ENCODE measurements around the gene PLIN4. TPM values are rescaled to one million over a fixed set of nuclear protein-coding genes. Genes with fewer than 3 reads are reported as not detected.

The PLIN4 gene
- total RNA-seq, 2 experiments from 2014 or later: 0.13 to 0.32 TPM

DNA sequence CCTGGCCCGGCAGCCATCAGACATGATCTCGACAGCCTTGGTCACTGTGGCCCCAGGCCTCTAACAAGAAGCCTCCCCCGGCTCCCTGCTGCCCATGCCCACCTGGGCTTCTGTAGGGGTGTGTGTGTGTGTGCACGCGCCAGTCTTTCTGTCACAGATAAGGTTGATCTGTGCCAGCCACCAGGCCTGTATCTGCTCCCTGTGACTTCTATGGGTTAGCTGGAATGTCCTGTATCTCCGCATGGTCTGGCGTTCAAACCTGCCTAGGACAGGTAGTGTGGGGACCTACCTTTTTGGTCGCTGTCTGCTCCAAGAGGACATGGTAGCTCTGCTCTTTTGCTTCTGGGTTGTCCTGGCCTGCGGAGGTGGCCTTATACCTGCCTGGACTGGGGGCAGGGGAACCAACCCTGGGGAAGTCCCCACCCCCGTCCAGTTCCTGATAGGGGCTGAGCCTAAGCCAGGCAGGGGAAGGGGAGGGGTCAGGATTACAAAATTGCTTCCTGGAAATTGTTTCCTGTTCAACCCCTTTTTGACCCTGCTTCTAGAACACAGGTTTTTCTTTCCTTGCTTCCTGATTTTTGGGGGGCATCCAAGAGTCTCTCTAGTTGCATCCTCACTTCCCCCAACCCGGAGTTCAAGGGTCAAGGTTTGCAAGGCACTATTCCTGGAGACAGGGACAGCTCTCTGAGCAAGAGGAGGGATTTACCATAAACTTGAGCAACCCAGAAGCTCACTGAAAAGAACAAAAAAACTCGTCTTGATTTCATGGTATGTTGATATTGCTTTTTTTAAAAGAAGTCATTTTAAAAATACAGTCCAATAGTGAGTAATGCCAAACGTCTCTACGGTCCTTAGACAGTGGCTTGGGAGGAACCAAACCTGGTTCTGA is 21.7 kb upstream of the PLIN4 start, which contains the start of gene LRG1:
TSS of gene LRG1 (minus strand) at position 344 of the 889 bp plus-strand sequence. CDS start at position 321, 23 bp downstream.
- ChIA-PET CTCF (ENCODE audit: unreplicated experiment) (no interaction called here), POLR2A (interaction anchor here (0.6 to 1.6 kb wide), 4 partner anchors 11 to 1495 kb away, joined by 3 read pairs; no protein-coding TSS in a partner anchor)
- peaks cover 16% of the 10 kb centered on the region for H3K4me1 ChIP-seq (ENCODE audit: insufficient read depth, low read length, poor library complexity, severe bottlenecking)
- peak; percentile 50 for DNase-seq (ENCODE audit: low spot score)
- intact Hi-C loops (cut with micrococcal nuclease; ENCODE audit: unreplicated experiment): no loop called here
- TF ChIP-seq EZH2phosphoT487 (IDR thresholded peaks at IDR 0.05; ENCODE audit: borderline replicate concordance, low read depth, low read length): no peak
- no peak for TF ChIP-seq CTCF (conservative IDR thresholded peaks at IDR 0.05; ENCODE audit: low read length)
- no peaks in the 10 kb centered on the region for H3K9me2 ChIP-seq (ENCODE audit: insufficient read depth, low read length)
- H3K36me3 ChIP-seq (ENCODE audit: insufficient read depth, low read length): no peaks in the 10 kb centered on the region
- peak within 1 kb of the TSS; percentile 54 for H3K4me2 ChIP-seq (ENCODE audit: low read length)
- H3K4me3 ChIP-seq (ENCODE audit: low read depth, low read length, poor library complexity, severe bottlenecking): peak within 1 kb of the TSS; percentile 50
- TSS peak; percentile 92 for BruUV-seq (replicated peaks)
- H2AFZ ChIP-seq (ENCODE audit: low read length): peak within 1 kb of the TSS; percentile 97
- peaks cover 4% of the 10 kb centered on the region; the same call in 1 of the 2 replicates for H3K9me3 ChIP-seq (ENCODE audit: low read length)
- H3K79me2 ChIP-seq (ENCODE audit: insufficient read depth, low read depth, low read length): no peaks in the 10 kb centered on the region
- no peak within 1 kb of the TSS for H3K27ac ChIP-seq (ENCODE audit: low read depth, low read length, poor library complexity, severe bottlenecking)
- no peaks in the 10 kb centered on the region for H4K20me1 ChIP-seq (ENCODE audit: insufficient read depth, low read length)

GRCh38 chr19:4539169-4539692 is 20.9 kb upstream of the PLIN4 start:
- H3K9me2 ChIP-seq (ENCODE audit: insufficient read depth, low read length): no peaks in the 10 kb centered on the region
- no TSS peak for BruUV-seq (replicated peaks)
- peaks cover 23% of the 10 kb centered on the region for H3K4me1 ChIP-seq (ENCODE audit: insufficient read depth, low read length, poor library complexity, severe bottlenecking)
- TF ChIP-seq EZH2phosphoT487 (IDR thresholded peaks at IDR 0.05; ENCODE audit: borderline replicate concordance, low read depth, low read length) (no peak), CTCF (conservative IDR thresholded peaks at IDR 0.05; ENCODE audit: low read length) (no peak)
- H3K4me3 ChIP-seq (ENCODE audit: low read depth, low read length, poor library complexity, severe bottlenecking): peak overlapping the region; percentile 50
- CTCF ChIA-PET (ENCODE audit: unreplicated experiment): no interaction called here
- H3K79me2 ChIP-seq (ENCODE audit: insufficient read depth, low read depth, low read length): no peaks in the 10 kb centered on the region
- no peaks in the 10 kb centered on the region for H3K36me3 ChIP-seq (ENCODE audit: insufficient read depth, low read length)
- POLR2A ChIA-PET: no interaction called here
- H3K4me2 ChIP-seq (ENCODE audit: low read length): no peak overlapping the region
- H2AFZ ChIP-seq (ENCODE audit: low read length): peak overlapping the region; percentile 97; the same call in 1 of the 2 replicates
- no peak overlapping the region for H3K27ac ChIP-seq (ENCODE audit: low read depth, low read length, poor library complexity, severe bottlenecking)
- H3K9me3 ChIP-seq (ENCODE audit: low read length): peaks cover 4% of the 10 kb centered on the region; the same call in 1 of the 2 replicates
- intact Hi-C loops (cut with micrococcal nuclease; ENCODE audit: unreplicated experiment): no loop called here
- DNase-seq (ENCODE audit: low spot score): no peak
- H4K20me1 ChIP-seq (ENCODE audit: insufficient read depth, low read length): no peaks in the 10 kb centered on the region
